ENCODE results near the gene CIDEB. TPM values are rescaled to one million over a fixed set of nuclear protein-coding genes. Genes with fewer than 3 reads are reported as not detected.
"Not testable (repeated sequence)": the region's sequence is repeated elsewhere in the genome, so short reads cannot be mapped to it uniquely, and the experiment has no call there.

Gene CIDEB, protein sequence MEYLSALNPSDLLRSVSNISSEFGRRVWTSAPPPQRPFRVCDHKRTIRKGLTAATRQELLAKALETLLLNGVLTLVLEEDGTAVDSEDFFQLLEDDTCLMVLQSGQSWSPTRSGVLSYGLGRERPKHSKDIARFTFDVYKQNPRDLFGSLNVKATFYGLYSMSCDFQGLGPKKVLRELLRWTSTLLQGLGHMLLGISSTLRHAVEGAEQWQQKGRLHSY
- 10 to 100 TPM in 2 of 4 donors, 1 to 10 TPM in 2; 4.9 to 12.5 (median 9.5) TPM for total RNA-seq

DNA sequence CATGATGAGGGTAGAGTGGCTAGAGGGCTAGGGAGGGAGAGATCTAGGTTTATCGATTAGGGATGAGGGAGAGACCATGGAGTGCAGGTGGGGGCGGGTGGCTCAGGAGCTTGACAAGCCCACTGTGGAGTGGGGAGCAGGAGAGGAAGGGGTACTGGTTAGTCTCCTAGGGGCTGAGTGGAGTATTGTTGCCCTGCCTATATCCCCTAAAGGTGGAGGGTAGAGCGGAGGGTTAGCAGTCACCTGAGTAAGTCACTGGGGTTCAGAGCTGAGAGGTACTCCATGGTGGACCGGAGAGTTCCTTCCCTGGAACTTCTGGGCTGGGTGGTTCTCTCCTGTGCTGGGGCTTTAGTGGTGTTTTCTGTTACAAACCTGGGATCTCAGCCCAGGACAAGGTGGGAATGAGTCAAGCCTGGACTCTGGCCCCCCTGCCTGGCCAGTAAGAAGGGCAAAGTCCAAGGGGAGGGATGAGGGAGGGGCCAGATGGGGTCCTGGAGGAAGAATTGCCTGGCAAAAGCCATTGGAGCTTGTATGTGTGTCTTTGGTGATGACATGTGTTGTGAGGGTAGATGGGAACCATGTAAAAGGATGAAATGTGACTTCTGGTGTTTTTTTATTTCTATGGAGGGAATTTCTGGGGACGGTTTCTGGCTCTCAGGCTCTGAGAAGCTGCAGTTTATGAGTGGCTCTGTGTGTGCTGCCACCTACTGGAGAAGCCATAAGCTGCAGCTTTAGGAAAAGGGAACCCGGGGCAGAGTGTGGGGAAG is at the start of gene CIDEB:
CIDEB (minus strand) TSS at position 403 of the 767 bp plus-strand sequence; CDS start at position 284, 119 bp downstream.
- H3K36me3 ChIP-seq, result peaks cover 0 to 52% of the 10 kb centered on the region in 2 donors
- no peak within 1 kb of the TSS for H3K4me3 ChIP-seq
- no peak for ATAC-seq
- peaks cover 0 to 51% (median 14%) of the 10 kb centered on the region in 3 donors for H3K4me1 ChIP-seq
- TF ChIP-seq POLR2AphosphoS5 (IDR thresholded peaks at IDR 0.05), result no peak
- TF ChIP-seq, protein P1, sequence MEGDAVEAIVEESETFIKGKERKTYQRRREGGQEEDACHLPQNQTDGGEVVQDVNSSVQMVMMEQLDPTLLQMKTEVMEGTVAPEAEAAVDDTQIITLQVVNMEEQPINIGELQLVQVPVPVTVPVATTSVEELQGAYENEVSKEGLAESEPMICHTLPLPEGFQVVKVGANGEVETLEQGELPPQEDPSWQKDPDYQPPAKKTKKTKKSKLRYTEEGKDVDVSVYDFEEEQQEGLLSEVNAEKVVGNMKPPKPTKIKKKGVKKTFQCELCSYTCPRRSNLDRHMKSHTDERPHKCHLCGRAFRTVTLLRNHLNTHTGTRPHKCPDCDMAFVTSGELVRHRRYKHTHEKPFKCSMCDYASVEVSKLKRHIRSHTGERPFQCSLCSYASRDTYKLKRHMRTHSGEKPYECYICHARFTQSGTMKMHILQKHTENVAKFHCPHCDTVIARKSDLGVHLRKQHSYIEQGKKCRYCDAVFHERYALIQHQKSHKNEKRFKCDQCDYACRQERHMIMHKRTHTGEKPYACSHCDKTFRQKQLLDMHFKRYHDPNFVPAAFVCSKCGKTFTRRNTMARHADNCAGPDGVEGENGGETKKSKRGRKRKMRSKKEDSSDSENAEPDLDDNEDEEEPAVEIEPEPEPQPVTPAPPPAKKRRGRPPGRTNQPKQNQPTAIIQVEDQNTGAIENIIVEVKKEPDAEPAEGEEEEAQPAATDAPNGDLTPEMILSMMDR (IDR thresholded peaks at IDR 0.05), result peak; percentile 79 to 92 (median 81)
- no peak for TF ChIP-seq POLR2A (IDR thresholded peaks at IDR 0.05)
- no peak within 1 kb of the TSS for H3K27ac ChIP-seq
- H3K27me3 ChIP-seq, result no peaks in the 10 kb centered on the region
- no peaks in the 10 kb centered on the region for H3K9me3 ChIP-seq
- WGBS, 2 donors (ENCODE audit: low coverage in 1 of 2), result 25 to 36% methylated on average over 3 to 4 of the region's 6 CpGs

DNA sequence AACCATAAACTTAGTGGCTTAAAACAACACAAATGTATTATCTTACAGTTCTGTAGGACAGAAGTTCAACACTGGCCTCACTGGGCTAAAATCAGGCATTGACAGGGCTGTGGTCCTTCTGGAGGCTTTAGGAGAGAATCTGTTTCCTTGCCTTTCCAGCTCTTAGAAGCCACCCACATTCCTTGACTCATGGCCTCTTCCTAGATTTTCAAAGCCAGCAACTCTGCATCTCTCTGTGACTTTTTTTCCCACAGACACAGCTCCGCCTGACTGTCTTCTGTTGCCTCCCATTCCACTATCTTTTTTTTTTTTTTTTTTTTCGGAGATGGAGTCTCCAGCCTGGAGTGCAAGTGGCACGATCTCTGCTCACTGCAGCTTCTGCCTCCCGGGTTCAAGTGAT is 48.4 kb upstream of the CIDEB start:
- 91 to 100% methylated on average over 1 to 3 of the region's 4 CpGs for WGBS, 2 donors (ENCODE audit: low coverage in 1 of 2)
- Histone ChIP-seq H3K9me3 (no peaks in the 10 kb centered on the region), H3K4me3 (no peak overlapping the region), H3K36me3 (no peaks in the 10 kb centered on the region), H3K27ac (no peak overlapping the region), H3K4me1 (peaks cover 0 to 23% (median 0%) of the 10 kb centered on the region in 3 donors), H3K27me3 (no peaks in the 10 kb centered on the region)
- TF ChIP-seq EP300 (IDR thresholded peaks at IDR 0.05), result no peak
- no peak for TF ChIP-seq POLR2A (IDR thresholded peaks at IDR 0.05)
- TF ChIP-seq, protein P1 (IDR thresholded peaks at IDR 0.05), result no peak
- no peak for TF ChIP-seq POLR2AphosphoS5 (IDR thresholded peaks at IDR 0.05)
- ATAC-seq, result no peak

DNA sequence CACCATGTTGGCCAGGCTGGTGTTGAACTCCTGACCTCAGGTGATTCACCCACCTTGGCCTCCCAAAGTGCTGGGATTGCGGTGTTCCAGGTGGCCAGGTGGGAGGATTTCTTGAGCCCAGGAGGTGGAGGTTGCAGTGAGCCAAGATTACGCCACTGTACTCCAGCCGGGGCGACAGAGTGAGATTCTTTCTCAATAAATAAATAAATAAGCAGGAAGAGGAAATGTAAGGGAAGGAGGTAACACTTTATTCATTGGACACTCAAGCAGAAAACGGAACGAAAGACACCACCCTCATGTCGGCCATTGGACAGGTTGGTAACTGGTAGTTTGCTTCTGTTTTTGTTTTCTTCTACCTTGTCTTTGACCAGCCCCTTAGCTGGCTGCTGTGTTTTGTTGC is 47.2 kb upstream of the CIDEB start:
- Histone ChIP-seq H3K36me3 (no peaks in the 10 kb centered on the region), H3K4me3 (no peak overlapping the region), H3K27me3 (peaks cover 9% of the 10 kb centered on the region), H3K4me1 (peaks cover 0 to 23% (median 0%) of the 10 kb centered on the region in 3 donors), H3K27ac (no peak overlapping the region), H3K9me3 (no peaks in the 10 kb centered on the region)
- TF ChIP-seq EP300 (IDR thresholded peaks at IDR 0.05), result no peak
- TF ChIP-seq POLR2AphosphoS5 (IDR thresholded peaks at IDR 0.05), result no peak
- TF ChIP-seq, protein P1 (IDR thresholded peaks at IDR 0.05), result no peak
- TF ChIP-seq POLR2A (IDR thresholded peaks at IDR 0.05), result no peak
- WGBS, 2 donors (ENCODE audit: low coverage in 1 of 2), result 84 to 89% methylated on average over 6 of the region's 7 CpGs
- no peak for ATAC-seq

DNA sequence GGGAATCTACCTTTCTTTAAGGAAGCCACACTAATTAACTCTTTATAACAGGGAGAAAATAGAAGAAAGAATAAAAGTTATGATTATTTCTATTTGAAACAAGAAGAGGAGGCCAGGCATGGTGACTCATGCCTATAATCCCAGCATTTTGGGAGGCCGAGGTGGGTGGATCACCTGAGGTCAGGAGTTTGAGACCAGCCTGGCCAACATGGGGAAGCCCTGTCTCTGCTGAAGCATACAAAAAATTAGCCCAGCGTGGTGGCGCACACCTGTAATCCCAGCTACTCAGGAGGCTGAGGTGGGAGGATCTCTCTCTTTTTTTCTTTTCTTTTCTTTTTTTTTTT is 46.7 kb upstream of the CIDEB start:
- H3K36me3 ChIP-seq, H3K4me3 ChIP-seq, H3K9me3 ChIP-seq, H3K27me3 ChIP-seq, ATAC-seq: not testable (repeated sequence)
- 0 to 62% methylated on average over 1 to 3 of the region's 3 CpGs for WGBS, 2 donors (ENCODE audit: low coverage in 1 of 2)
- H3K4me1 ChIP-seq, result peaks cover 0 to 23% (median 0%) of the 10 kb centered on the region in 3 donors
- peak overlapping the region in 2 of 4 donors; percentile 21 to 59 for H3K27ac ChIP-seq

DNA sequence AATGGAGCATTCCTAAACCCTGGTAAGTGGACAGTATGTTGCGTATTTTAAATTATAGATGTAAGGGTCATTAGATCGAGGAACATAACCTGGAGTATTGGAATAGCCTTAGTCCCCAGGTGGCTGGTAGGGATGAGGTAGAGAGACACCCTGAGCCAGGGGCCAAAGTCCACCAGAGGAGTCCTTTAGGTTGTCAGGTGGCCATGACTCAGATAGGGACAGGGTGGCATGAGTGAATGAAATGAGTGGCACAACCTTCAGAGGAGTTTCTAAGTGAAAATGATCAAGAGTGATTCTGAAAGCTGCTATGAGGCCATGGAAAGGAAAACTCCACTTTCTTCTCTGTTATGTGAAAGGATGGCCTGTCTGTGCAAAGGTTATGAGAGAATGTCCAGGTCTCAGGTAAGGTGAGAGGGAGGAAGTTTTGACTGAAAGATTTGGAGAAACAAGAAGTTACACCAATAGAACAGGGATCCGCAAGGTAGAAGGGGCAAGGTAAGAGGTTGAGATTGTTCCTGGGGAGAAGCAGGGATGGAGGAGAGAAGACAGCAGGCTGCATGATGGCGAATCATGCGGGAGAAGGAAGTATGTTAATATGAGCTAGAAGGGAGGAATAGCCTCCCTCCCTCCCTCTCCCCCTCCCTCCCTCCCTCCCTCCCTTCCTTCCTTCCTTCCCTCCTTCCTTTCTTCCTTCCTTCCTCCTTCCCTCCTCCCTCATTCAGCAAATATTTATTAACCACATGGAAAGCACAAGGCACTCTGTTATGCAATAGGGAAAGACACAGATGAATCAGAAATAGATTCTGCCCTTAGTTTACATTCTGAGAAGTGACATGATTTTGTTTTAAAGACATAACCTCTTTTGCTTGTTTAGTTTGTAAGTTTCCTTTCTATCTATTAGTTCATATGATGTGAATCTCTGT is 46.0 kb upstream of the CIDEB start:
- H3K36me3 ChIP-seq, result no peaks in the 10 kb centered on the region
- no peaks in the 10 kb centered on the region for H3K9me3 ChIP-seq
- WGBS, 2 donors (ENCODE audit: low coverage in 1 of 2), result 75 to 80% methylated on average over 5 of the region's 5 CpGs
- ATAC-seq, result no peak
- H3K4me3 ChIP-seq, result no peak overlapping the region
- H3K27me3 ChIP-seq, result peaks cover 10% of the 10 kb centered on the region
- H3K4me1 ChIP-seq, result peaks cover 0 to 23% (median 0%) of the 10 kb centered on the region in 3 donors
- TF ChIP-seq, protein P1 (IDR thresholded peaks at IDR 0.05), result no peak
- TF ChIP-seq POLR2AphosphoS5 (IDR thresholded peaks at IDR 0.05), result peak; percentile 54
- peak overlapping the region in 2 of 4 donors; percentile 21 to 59 for H3K27ac ChIP-seq

Data from gastroesophageal sphincter (tissue), 4 donors.